Measurements from ENCODE around the gene ZNF12.

Gene ZNF12

DNA sequence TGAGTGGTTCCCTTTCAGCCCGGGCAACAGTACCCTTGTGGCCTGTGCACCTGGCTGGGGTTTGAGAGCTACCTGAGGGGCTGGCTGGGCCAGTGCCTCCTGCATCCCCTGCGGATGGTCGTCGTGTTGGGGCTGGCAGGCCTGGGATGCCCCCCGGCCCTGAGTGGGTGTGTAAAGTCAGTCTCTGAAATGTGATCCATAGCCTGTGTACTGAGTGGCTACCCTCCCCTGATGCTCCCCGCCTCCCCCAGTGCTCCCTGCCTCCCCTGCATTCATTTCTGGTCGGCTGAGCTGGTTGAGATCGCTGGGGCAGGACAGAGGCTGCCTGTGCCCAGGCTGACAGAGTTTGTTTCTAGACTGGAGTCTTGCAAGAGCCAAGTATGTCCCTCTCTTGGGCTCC, 60.3 kb downstream of the ZNF12 start:
- DNase-seq = no peak

DNA sequence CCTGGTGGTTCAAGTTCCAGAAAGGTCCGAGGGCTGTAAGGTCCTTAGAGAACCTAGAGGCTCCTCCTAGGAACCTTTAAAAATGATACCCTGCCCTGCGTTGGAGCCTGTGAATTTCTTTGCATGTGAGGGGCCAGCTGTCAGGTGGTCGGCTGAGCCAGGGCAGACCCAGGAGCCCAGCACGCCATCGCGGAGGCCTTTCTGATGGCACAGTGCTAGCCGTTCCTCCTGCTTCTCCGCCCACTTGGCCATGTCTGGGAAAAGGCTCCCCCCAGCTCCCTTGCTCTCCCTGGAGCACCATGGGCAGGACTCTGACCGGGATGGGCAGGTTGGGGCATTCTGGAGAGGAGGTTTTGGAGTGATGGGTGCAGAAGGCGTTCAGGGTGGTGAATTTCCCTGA, 62.0 kb downstream of the ZNF12 start:
- DNase-seq = no peak

DNA sequence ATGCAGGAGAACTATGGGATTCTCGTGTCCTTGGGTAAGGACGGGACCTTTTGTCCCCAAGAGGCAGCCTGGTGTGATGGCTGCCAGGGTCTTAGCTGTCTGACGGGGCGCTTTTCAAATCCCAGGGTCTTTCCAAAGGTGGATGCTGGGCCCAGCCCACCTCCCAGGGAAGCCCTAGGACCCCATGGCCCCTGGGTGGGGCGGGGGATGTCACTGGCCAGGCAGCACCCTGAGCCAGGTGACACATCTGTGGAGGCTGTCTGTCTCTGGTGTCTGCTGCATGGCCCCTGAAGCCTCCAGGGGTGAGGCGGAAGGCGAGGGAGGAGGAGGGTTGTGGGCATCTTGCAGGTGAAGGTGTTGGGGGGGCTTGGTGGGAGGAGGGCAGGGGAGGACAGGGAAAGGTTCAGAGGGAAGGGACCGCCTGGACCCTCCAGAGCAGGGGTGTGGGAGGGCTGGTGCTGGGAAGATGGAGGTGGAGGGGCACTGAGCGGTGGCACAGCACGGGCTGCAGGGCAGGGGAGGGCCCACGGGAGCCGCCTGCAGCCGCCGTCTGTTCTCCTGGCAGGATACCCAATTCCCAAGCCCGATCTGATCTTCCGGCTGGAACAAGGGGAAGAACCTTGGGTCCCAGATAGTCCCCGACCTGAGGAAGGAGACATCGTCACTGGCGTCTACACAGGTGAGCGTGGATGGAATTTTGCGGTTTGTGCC, 62.7 kb downstream of the ZNF12 start:
- no peak for DNase-seq

DNA sequence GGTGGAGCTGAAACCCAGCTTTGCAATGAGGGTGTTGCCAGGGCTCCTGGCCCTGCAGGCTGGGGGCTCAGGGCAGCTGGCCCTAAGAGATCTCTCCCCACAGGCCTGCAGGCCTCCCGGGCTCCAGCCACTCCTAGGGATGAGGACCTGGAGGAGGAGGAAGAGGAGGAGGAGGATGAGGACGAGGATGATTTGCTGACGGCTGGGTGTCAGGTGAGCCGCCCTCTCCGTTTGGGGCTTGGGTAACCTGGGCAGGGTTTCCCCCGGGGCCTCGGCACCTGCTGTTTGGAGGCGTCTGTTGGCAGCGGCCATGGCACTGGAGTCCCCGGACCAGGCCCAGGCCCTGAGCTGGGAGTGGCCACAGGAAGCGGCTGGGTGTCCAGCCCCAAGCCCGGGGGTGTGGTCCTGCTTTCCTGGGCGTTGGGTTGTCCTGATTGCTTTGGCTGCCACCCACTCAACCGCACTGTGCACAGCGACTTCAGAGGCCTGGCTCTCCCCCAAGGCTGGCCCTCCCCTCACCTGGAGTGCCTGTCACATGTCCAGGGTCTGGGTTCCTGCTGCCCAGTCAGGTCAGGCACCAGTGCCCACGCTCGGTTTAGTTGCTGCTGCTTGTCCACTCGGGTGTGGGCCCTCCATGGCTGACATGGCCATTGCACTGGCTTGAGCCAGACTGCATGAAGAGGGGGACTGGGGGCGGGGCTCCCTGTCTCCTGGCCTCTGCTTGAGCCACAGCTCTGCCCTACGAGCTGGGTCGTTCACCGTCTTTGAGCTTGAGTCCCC, 63.7 kb downstream of the ZNF12 start:
- no peak for DNase-seq

DNA sequence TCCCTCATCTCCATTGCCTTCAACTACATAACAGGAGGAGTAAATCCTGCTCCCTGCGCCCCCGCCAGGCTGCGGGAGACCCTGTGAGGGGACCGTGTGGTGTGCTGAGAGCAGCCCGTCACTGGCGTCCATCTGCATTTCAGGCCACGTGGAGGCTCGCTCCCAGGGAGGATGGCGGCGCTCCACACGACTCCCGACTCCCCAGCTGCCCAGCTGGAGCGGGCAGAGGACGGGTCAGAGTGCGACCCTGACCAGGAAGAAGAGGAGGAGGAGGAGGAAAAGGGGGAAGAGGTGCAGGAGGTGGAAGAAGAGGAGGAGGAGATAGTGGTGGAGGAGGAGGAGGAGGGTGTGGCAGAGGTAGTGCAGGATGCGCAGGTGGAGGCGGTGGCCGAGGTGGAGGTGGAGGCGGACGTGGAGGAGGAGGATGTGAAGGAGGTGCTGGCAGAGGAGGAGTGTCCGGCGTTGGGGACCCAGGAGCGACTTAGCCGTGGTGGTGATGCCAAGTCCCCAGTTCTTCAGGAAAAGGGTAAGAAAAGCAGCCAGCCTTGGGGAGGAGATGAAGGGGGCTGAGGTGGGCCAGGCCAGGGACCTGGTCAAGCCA, 64.4 kb downstream of the ZNF12 start:
- DNase-seq = no peak

DNA sequence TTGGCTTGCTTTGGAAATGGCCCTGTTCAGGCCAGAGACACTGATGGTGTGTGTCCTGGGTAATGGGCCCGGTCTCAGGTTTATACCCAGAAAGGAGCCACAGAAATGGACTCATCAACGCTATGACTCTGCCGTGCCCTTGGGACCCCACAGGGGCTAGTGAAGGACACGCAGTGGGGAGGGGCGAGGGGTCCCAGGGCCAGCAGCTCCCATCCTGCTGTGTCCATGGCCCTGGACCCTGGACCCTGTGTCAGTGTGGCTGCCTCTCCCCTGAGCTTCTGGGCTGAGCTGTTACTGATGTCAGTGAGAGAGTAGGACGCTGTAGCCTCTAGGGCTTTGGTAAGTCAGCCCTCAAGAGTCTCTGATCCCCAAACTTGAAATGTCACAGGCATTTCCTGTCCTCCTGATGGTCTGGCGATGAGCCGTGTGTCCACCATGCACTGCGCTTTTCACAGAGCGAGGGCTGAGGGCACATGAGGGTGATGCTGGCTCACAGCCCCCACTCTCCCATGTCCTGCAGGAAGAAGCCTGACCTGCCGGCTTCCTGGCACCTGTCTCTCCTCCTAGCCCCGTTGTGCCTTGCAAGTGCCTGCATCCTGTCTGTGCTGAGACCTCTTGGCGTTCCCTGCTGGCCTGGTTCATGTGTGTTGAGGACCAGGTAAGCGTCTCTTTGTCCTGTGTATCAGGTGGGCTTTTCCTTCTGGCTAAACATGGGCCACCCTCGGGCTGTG, 65.3 kb downstream of the ZNF12 start:
- no peak for DNase-seq

DNA sequence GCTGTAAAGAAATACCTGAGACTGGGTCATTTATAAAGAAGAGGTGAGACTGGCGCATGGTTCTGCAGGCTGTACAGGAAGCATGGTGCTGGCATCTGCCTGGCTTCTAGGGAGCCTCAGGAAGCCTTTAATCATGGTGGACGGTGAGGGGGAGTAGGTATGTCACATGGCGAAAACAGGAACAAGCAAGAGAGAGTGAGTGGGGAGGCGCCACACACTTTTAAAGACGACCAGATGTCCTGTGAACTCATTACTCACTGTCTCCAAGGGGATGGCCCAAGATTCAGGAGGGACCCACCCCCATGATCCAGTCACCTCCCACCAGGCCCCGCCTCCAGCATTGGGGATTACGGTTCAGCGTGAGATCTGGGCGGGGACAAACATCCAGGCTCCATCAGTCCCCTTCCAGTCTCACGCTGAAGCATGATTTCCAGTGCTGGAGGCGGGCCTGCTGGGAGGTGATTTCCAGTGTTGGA, 66.5 kb downstream of the ZNF12 start:
- no peak for DNase-seq

DNA sequence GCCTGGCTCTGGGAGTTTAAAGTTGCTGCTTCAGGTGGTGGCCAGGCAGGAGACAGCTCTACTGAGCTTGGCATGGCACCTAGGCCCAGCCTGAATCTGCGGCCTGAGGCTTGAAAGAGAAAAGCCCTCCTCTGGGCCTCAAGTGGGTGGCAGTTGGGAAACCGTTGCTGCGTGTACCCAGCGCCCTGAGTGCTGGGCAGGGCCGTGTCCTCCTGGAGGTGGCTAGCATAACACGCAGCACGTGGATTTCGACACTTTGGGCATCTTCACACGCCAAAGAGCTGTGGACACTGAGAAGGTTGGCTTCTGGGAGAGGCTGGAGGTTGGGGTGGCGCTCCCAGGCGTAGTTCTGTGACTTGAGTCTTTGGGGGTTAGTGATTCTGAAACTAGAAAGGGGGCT, 67.1 kb downstream of the ZNF12 start:
- DNase-seq = no peak

DNA sequence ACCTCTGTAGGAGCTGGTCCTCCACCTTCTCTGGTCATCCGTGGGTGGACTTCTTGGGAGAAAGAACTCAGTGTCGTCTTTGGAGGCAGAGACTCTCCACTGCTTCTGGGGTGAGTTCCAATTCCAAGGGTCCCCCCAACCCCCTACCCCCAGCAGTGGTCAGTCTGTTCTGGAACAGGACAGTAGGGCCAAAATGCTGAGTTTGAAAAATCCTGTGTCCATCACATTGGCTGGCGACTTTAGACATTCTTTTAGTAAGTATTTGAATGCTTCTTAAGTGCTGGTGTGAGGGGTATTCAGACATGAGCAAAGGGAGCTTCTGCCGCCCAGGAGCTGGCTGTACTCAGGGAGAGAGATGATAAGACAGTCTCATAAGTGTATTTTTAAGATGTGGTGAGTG, 67.7 kb downstream of the ZNF12 start:
- no peak for DNase-seq
